ENCODE results near the gene CLECL1.
"Not testable (repeated sequence)": the region's sequence is repeated elsewhere in the genome, so short reads cannot be mapped to it uniquely, and the experiment has no call there.

Gene CLECL1

GRCh38 chr12:9751204-9752144 lies 18.6 kb upstream of the CLECL1 start:
- DNase-seq (ENCODE audit: low read depth, low spot score), result no peak

DNA sequence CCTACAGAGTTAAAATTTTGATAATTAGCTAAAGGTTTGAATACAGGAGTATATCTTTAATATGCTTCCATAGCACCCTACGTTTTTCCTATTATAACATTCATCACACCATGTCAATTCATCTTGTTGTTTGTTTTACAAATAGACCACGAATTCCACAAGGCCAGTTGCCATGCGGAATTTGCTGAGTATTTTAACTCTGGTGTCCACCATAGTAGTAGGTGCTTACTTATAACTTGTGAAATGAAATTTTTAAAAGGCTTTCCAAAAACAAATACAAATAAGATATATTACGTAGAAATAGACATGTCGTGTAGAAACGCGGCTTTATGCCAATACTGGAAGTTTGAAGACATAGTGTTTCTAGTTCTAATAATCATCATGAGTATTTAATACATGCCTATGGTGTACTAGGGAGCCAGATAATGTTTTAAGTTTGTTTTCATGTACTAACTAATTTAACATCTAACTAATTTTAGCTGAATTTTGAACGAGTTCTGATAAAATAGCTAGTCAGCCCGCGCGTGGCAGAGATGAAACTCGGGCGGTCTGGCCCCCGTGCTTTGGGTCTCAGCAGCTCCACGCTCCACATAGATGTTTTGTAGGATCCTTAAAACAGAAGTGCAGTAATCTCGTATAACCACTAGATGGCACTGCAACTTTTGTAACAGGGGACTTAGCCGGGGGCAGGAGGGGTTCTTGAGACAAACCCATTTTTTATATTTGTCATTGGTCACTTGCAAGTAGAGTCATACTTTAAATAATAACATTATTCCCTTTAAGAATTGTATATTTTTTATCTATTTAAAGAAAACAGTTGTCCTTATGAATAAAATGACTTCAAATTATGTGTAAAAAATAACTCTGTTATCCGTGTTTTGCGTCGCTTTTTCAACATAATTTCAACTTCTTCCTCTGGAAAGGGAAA lies 17.6 kb upstream of the CLECL1 start:
- no peak for DNase-seq (ENCODE audit: low read depth, low spot score)

DNA sequence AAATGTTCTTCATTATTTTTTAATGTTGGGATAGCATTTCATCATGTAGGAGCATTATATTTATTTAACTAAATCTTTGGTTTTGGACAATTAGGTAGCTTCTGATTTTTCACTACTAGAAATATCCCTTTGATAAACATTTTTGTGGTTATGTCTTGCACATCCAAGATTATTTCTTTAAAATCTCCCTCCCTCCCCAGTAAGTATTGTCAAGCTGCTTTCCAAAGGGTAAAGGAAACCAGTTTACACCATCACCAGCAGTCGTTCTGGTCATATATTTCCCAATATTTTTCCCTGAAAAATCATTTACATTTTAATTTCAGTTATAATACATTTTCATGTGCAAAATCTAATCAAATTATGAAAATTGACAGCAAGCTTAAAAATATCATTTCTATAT lies 16.7 kb upstream of the CLECL1 start:
- no peak for DNase-seq (ENCODE audit: low read depth, low spot score)

GRCh38 chr12:9745199-9745598 lies 12.3 kb upstream of the CLECL1 start:
- DNase-seq (ENCODE audit: low read depth, low spot score), result no peak

DNA sequence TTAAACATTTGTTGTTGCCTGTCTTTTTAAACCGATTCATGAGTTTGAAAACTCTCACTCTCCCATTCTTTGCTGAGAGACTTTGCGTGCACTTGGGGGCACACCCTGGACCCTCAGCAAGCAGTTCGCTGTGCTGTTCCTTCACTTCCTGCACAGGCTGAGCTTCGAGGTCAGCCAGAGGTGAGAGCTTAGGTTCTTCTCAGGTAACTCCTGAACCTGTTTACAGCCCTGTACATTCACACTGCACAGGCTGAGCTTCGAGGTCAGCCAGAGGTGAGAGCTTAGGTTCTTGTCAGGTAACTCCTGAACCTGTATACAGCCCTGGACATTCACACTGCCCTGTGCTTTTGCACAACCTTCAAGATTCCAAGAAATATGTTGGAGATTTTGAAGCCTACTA lies 9.8 kb upstream of the CLECL1 start:
- no peak for DNase-seq (ENCODE audit: low read depth, low spot score)

- peak; percentile 52 for DNase-seq (ENCODE audit: low read depth, low spot score)
These were observed 8.8 kb upstream of the CLECL1 start for GRCh38 chr12:9741726-9742125.

DNA sequence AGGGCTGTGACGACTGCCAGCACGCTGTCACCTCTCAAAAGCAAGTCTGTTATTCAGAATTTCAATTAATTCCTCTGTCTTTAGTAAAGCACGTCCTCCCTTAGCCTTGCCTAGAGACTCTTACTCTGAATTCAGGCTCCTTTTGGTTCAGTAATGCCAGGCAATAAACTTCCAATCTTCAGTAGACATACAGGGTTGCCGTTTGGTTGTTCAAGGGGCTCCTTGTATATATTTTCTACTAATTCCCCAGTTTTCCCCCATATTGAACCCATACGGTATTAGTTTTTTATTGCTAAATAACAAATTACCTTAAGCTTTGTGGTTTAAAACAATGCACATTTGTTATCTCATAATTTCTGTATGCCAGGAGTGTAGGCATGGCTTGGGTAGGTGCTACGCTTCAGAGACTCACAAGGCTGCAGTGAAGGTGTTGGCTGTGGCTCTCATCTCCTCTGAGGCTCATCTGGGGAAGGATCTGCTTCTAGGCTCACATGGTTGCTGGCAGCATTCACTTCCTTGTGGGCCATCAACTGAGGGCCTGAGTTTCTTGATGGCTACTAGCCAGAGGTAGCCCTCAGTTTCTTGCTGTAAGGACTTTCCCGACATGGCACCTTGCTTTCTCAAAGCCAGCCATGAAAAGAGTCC lies 7.3 kb upstream of the CLECL1 start:
- no peak for DNase-seq (ENCODE audit: low read depth, low spot score)

DNA sequence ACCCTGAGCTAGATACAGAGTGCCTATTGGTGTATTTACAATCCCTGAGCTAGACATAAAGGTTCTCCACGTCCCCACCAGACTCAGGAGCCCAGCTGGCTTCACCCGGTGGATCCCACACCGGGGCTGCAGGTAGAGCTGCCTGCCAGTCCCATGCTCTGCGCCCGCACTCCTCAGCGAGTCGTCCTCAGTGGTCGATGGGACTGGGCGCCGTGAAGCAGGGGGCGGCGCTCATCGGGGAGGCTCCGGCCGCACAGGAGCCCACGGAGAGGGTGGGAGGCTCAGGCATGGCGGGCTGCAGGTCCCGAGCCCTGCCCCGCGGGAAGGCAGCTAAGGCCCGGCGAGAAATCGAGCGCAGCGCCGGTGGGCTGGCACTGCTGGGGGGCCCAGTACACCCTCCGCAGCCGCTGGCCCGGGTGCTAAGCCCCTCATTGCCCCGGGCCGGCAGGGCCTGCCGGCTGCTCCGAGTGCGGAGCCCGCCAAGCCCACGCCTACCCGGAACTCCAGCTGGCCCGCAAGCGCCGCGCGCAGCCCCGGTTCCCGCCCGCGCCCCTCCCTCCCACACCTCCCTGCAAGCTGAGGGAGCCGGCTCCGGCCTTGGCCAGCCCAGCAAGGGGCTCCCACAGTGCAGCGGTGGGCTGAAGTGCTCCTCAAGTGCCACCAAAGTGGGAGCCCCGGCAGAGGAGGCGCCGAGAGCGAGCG lies 6.7 kb upstream of the CLECL1 start:
- not testable (repeated sequence) for DNase-seq (ENCODE audit: low read depth, low spot score)

DNA sequence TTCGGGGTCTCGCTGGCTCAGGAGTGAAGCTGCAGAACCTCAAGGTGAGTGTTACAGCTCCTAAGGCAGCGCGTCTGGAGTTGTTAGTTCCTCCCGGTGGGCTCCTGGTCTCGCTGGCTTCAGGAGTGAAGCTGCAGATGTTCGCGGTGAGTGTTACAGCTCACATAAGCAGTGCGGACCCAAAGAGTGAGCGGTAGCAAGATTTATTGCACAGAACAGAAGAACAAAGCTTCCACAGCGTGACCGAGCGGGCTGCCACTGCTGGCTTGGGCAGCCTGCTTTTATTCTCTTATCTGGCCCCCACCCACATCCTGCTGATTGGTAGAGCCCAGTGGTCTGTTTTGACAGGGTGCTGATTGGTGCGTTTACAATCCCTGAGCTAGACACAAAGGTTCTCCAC lies 6.0 kb upstream of the CLECL1 start:
- not testable (repeated sequence) for DNase-seq (ENCODE audit: low read depth, low spot score)

GRCh38 chr12:9736936-9737705 lies 4.2 kb upstream of the CLECL1 start:
- DNase-seq (ENCODE audit: low read depth, low spot score), result no peak

GRCh38 chr12:9735601-9736000 lies 2.7 kb upstream of the CLECL1 start:
- no peak for DNase-seq (ENCODE audit: low read depth, low spot score)

DNA sequence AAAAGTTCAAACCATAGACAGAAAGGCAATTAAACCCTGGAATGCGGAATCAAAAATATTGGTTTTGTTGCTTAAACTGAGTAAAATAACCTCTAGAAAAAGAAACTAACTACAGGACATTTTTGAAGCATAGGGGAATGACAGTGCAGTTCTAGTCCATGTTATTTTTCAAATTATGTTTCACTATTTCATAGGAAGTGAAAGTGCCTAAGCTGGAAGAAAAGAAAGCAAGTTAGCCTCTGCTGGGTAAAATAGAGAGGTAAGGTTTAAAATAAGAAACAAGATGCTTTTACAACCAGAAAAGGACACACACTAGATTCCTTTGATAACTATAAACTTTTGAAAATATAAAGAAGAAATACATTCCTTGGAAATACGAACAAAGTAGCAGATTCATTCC lies 1.1 kb downstream of the CLECL1 start:
- DNase-seq (ENCODE audit: low read depth, low spot score), result no peak

GRCh38 chr12:9731393-9731792 lies 1.5 kb downstream of the CLECL1 start:
- DNase-seq (ENCODE audit: low read depth, low spot score), result no peak

- no peak for DNase-seq (ENCODE audit: low read depth, low spot score)
These were observed 2.3 kb downstream of the CLECL1 start for GRCh38 chr12:9730591-9730990.

DNA sequence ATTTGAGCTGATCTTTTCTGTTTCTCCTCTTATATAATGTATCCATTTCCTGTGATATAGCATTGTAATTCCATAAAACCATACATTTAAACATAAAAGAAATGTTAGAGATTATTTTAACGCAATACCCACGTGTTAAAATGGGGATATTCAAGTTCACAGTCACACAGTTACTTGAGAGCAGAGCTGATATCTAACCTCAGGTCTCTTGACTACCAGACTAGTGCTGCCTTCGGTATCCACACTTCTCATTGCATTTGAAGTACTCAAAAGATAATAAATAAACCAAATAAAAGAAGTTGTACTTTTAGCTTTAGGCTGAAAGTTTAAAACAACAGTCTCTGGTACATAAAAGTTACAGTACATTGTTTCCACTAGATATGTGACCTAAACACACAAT lies 2.9 kb downstream of the CLECL1 start:
- DNase-seq (ENCODE audit: low read depth, low spot score), result no peak

GRCh38 chr12:9729082-9729481 lies 3.8 kb downstream of the CLECL1 start:
- DNase-seq (ENCODE audit: low read depth, low spot score), result no peak

- DNase-seq (ENCODE audit: low read depth, low spot score), result no peak
These were observed 5.1 kb downstream of the CLECL1 start for GRCh38 chr12:9727813-9728212.

DNA sequence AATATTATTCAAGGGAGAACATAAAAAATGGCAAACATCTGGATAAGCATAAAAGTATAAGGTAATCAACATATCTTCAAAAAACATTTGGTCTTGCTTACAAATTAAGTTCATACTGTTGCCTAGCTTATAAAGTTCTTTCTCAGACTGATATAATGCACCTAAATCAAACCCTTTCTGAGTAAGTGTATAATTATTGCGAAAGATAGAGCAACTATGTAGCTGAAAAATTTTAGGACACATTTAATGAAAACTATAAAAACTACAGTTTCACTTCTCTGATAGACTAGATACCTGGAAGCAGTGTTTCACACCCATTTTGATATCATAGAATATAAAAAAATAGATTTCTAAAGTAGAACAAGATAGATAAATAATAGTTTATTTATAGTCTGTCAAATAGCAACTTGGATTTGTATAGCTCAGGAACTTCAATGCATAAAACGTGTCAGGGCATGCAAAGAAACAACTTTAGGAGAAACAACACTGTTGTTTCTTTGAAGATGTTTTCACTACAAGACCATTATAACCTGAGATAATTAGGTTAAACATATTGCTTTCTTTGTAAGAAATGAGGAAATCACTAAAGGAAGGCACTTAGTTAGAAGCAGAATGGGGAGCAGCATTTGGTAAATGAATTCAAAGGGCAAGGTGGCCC lies 7.6 kb downstream of the CLECL1 start:
- DNase-seq (ENCODE audit: low read depth, low spot score), result no peak

DNA sequence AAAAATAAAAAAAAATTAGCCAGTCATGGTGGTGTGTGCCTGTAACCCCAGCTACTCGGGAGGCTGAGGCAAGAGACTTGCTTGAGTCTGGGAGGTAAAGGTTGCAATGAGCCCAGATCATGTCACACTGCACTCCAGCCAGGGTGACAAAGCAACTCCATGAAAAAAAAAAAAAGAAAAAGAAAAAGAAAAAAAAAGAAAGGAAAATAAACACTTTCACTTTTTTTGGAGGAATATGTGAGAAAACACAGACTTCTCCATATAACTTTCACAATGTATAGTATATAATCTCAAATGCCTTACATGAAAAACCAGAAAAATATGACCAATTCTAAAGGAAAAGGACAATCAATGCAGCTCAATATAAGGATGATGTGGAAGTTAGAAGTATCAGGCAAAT lies 8.9 kb downstream of the CLECL1 start:
- DNase-seq (ENCODE audit: low read depth, low spot score), result no peak
